B cell (primary cell): ENCODE results near the gene DDI2. TPM values are rescaled to one million over a fixed set of nuclear protein-coding genes. Genes with fewer than 3 reads are reported as not detected.

Experiments
- ATAC-seq: fragments of 200-7000 bp; cut with Tn5 transposase; one replicate; pipeline ENCODE4 v1.10.0; 2021; ENCODE audit warnings: low read depth, mild to moderate bottlenecking, moderate number of reproducible peaks, moderate library complexity
- CTCF ChIA-PET: fragments of 350-600 bp; sonication (Branson Sonifier 250); formaldehyde crosslinking; loops from one replicate; lab custom pipeline; 2021; ENCODE audit warnings: antibody characterized with exemption, inconsistent platforms; lab: Charles Lee
- POLR2A ChIA-PET: fragments of 350-600 bp; sonication (Branson Sonifier 250); formaldehyde crosslinking; loops from one replicate; lab custom pipeline; 2021; ENCODE audit warnings: antibody characterized with exemption; lab: Charles Lee
- DNase-seq: peaks from one replicate; pipeline ENCODE4 v3.0.0; 2013
- H2AFZ ChIP-seq: 2 replicates; pipeline ENCODE4 v1.6.1; 2012; ENCODE audit warnings: mild to moderate bottlenecking, low read depth, low read length; ENCODE audit not compliant: insufficient read depth, poor library complexity, severe bottlenecking
- H3K27ac ChIP-seq, 2 donors: 1 replicate in 1 of 2; 2 replicates in 1 of 2; pipeline ENCODE4 v1.5.1; 2012 to 2013; ENCODE audit warnings: low read length in 2 of 2, mild to moderate bottlenecking in 2 of 2, moderate library complexity in 1 of 2
- H3K27me3 ChIP-seq, 4 experiments: fragments of 200-600 bp in 1 of 4; sonication (generic) in 1 of 4; replicated peaks in 1 of 4; 1 replicate in 2 of 4; 2 replicates in 2 of 4; pipeline versions ENCODE4 v1.6.1 to v1.7.0; 2013 to 2016; ENCODE audit warnings: low read length in 3 of 4, mild to moderate bottlenecking in 2 of 4, mixed read lengths in 1 of 4, moderate library complexity in 1 of 4; ENCODE audit not compliant: insufficient read depth in 4 of 4, control insufficient read depth in 3 of 4; ENCODE audit errors: control extremely low read depth in 1 of 4
- H3K36me3 ChIP-seq, 2 experiments: replicated peaks in 1 of 2; 1 replicate in 1 of 2; 2 replicates in 1 of 2; pipeline versions ENCODE4 v1.6.1 to v1.7.1; 2013; ENCODE audit warnings: low read length in 1 of 2; ENCODE audit not compliant: insufficient read depth in 2 of 2, control insufficient read depth in 1 of 2; ENCODE audit errors: control extremely low read depth in 1 of 2, extremely low read depth in 1 of 2
- H3K4me1 ChIP-seq, 2 donors: fragments of 200-600 bp in 1 of 2; sonication (generic) in 1 of 2; 1 replicate in 1 of 2; 2 replicates in 1 of 2; pipeline versions ENCODE4 v1.5.1 to v1.6.1; 2013 to 2017; ENCODE audit warnings: low read length in 2 of 2; ENCODE audit not compliant: control insufficient read depth in 2 of 2, insufficient read depth in 2 of 2
- H3K4me2 ChIP-seq: replicated peaks from 2 replicates; pipeline ENCODE3; 2012; ENCODE audit warnings: mild to moderate bottlenecking, low read depth, low read length; ENCODE audit not compliant: poor library complexity, severe bottlenecking
- H3K4me3 ChIP-seq, 5 experiments: fragments of 200-600 bp in 1 of 5; sonication (generic) in 1 of 5; 1 replicate in 3 of 5; 2 replicates in 2 of 5; pipeline versions ENCODE4 v1.5.1 to v1.7.0; 2011 to 2016; ENCODE audit warnings: low read length in 4 of 5, mild to moderate bottlenecking in 4 of 5, low read depth in 2 of 5, control low read depth in 1 of 5, moderate library complexity in 1 of 5; ENCODE audit not compliant: insufficient read depth in 1 of 5; ENCODE audit errors: control extremely low read depth in 1 of 5, extremely low read depth in 1 of 5
- H3K79me2 ChIP-seq: fragments of 200-600 bp; sonication (generic); one replicate; pipeline ENCODE4 v1.6.0; 2016; ENCODE audit warnings: low read length; ENCODE audit not compliant: control insufficient read depth, insufficient read depth
- H3K9ac ChIP-seq: fragments of 200-600 bp; sonication (generic); 2 replicates; pipeline ENCODE4 v1.6.1; 2017; ENCODE audit warnings: mild to moderate bottlenecking, low read length, moderate library complexity
- H3K9me3 ChIP-seq, 3 donors: one replicate each; pipeline versions ENCODE4 v1.6.1 to v1.7.1; 2013; ENCODE audit warnings: low read length in 2 of 3; ENCODE audit not compliant: control insufficient read depth in 2 of 3, insufficient read depth in 1 of 3; ENCODE audit errors: control extremely low read depth in 1 of 3
- H4K20me1 ChIP-seq: 2 replicates; pipeline ENCODE4 v1.6.0; 2012; ENCODE audit warnings: mild to moderate bottlenecking, low read length; ENCODE audit not compliant: insufficient read depth, control insufficient read depth, poor library complexity, severe bottlenecking
- H3K27ac Mint-ChIP-seq: one replicate; pipeline ENCODE4 v1.8.0; 2021; ENCODE audit warnings: mixed read lengths
- H3K27me3 Mint-ChIP-seq: one replicate; pipeline ENCODE4 v1.8.0; 2021; ENCODE audit warnings: mixed read lengths
- H3K4me1 Mint-ChIP-seq: one replicate; pipeline ENCODE4 v1.8.0; 2021; ENCODE audit warnings: mixed read lengths
- H3K4me3 Mint-ChIP-seq: one replicate; pipeline ENCODE4 v1.8.0; 2021; ENCODE audit warnings: mixed read lengths
- H3K9me3 Mint-ChIP-seq: one replicate; pipeline ENCODE4 v1.8.0; 2022; ENCODE audit warnings: mixed read lengths; ENCODE audit not compliant: insufficient read depth
- EZH2 ChIP-seq: IDR thresholded peaks from 2 replicates; pipeline ENCODE4 v1.6.1; 2012; ENCODE audit warnings: borderline replicate concordance, low read depth, mild to moderate bottlenecking, moderate library complexity, low read length; ENCODE audit not compliant: insufficient read depth, poor library complexity, severe bottlenecking
- WGBS: methylation state at CpG from one replicate; pipeline ENCODE4 v1.1.5; 2013; ENCODE audit warnings: missing lambda C conversion rate; ENCODE audit not compliant: insufficient coverage; 5-methylcytosine and 5-hydroxymethylcytosine counted together
- intact Hi-C: fragments of 100-400 bp; cut with micrococcal nuclease; formaldehyde crosslinking; loops from one replicate; pipeline ENCODE4 v1.10.0; 2022
- polyA plus RNA-seq: library from polyadenylated mRNA; depleted of rRNA; stranded (reverse); fragments of >200 nt; gene quantifications from 2 replicates; pipeline ENCODE4 v1.2.3, GENCODE V29; 2012
- total RNA-seq, 2 donors: library from RNA; stranded (reverse); fragments of 120-200 nt in 1 of 2; gene quantifications; 1 replicate in 1 of 2; 2 replicates in 1 of 2; pipeline versions ENCODE4 v1.2.3 to v1.2.4, GENCODE V29; 2013 to 2022
- TF ChIP-seq, protein P1 (sequence below): fragments of 200-600 bp; IDR thresholded peaks from one replicate; pipeline ENCODE4 v1.8.0; 2022; ENCODE audit warnings: antibody characterized with exemption, mild to moderate bottlenecking

The DDI2 gene
- total and polyA plus RNA-seq, 2 donors (not counting 1 experiment from before 2014, with no cell fraction given) = 8.5 to 61.0 TPM

DNA sequence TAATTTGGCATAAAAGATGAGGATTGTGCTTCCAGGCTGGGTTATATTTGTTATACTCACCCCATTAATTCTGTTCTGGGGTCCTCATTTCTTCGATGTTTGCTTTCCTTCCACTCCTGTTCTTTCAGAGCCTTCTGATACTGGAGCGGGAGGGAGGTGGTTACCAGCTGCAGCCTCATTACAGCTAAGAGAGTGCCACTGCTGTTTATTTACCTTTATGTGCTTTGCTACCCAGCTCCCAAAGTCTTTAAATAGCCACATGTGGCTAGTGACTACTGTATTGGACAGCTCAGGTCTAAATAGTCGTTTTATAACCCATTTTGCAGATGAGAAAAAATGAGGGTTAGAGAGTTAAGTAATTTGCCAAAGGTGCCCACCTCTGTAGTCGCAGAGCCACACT, 92.0 kb downstream of the DDI2 start:
- TF ChIP-seq, protein P1, sequence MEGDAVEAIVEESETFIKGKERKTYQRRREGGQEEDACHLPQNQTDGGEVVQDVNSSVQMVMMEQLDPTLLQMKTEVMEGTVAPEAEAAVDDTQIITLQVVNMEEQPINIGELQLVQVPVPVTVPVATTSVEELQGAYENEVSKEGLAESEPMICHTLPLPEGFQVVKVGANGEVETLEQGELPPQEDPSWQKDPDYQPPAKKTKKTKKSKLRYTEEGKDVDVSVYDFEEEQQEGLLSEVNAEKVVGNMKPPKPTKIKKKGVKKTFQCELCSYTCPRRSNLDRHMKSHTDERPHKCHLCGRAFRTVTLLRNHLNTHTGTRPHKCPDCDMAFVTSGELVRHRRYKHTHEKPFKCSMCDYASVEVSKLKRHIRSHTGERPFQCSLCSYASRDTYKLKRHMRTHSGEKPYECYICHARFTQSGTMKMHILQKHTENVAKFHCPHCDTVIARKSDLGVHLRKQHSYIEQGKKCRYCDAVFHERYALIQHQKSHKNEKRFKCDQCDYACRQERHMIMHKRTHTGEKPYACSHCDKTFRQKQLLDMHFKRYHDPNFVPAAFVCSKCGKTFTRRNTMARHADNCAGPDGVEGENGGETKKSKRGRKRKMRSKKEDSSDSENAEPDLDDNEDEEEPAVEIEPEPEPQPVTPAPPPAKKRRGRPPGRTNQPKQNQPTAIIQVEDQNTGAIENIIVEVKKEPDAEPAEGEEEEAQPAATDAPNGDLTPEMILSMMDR = no peak
- TF ChIP-seq EZH2 = no peak
- H3K36me3 ChIP-seq = peaks cover 0 to 16% of the 10 kb centered on the region in 2 experiments
- no peaks in the 10 kb centered on the region for H3K27me3 ChIP-seq
- Mint-ChIP-seq H3K9me3 (no peaks in the 10 kb centered on the region), H3K4me1 (peaks cover 23% of the 10 kb centered on the region), H3K27me3 (no peaks in the 10 kb centered on the region), H3K27ac (no peak overlapping the region), H3K4me3 (no peak overlapping the region)
- H3K4me2 ChIP-seq = no peak overlapping the region
- no peak overlapping the region for H3K4me3 ChIP-seq
- no peaks in the 10 kb centered on the region for H3K9me3 ChIP-seq
- peaks cover 91% of the 10 kb centered on the region for H3K79me2 ChIP-seq
- H3K9ac ChIP-seq = no peak overlapping the region
- H3K27ac ChIP-seq = no peak overlapping the region
- no peak overlapping the region for H2AFZ ChIP-seq
- H3K4me1 ChIP-seq = peaks cover 0 to 4% of the 10 kb centered on the region in 2 donors
- whole genome bisulfite sequencing = 100% methylated on average over 3 of the region's 4 CpGs
- H4K20me1 ChIP-seq = peaks cover 77% of the 10 kb centered on the region
- intact Hi-C loops = no loop called here
- ChIA-PET POLR2A (no interaction called here), CTCF (no interaction called here)
- DNase-seq (no peak), ATAC-seq (no peak)

DNA sequence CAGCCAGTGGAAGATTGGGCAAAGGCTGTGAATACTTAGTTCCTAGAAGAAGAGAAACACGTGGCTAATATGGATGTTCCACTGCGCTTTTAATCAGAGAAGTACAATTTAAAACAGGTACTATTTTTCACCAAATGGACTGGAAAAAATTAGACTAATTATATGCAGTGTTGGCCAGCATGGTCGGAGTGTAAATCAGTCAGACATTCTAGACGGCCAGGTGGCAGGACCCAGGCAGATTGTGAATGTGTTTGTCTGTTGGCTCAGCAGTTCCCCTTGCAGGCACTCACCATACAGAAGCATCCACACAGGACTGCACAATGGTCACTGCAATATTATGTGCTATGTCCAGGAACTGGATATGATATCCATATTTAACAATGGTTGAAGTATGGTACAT, 94.9 kb downstream of the DDI2 start:
- DNase-seq (no peak), ATAC-seq (peak; percentile 21)
- H3K27ac Mint-ChIP-seq = peak overlapping the region; percentile 67
- peaks cover 0 to 3% of the 10 kb centered on the region in 2 donors for H3K4me1 ChIP-seq
- no peak for TF ChIP-seq EZH2
- TF ChIP-seq, protein P1 = no peak
- peaks cover 0 to 24% of the 10 kb centered on the region in 2 experiments for H3K36me3 ChIP-seq
- peaks cover 73% of the 10 kb centered on the region for H4K20me1 ChIP-seq
- no peak overlapping the region for H2AFZ ChIP-seq
- no peak overlapping the region for H3K4me2 ChIP-seq
- H3K4me3 ChIP-seq = no peak overlapping the region
- ChIA-PET CTCF (no interaction called here), POLR2A (interaction anchor here (0.7 kb wide), 1 partner anchor 109 kb away, joined by 4 read pairs; no protein-coding TSS in a partner anchor)
- peaks cover 76% of the 10 kb centered on the region for H3K79me2 ChIP-seq
- no peak overlapping the region for H3K27ac ChIP-seq
- WGBS = no CpG with 5 or more reads among the region's 4 CpGs
- no peaks in the 10 kb centered on the region for H3K9me3 Mint-ChIP-seq
- intact Hi-C loops = no loop called here
- no peak overlapping the region for H3K4me3 Mint-ChIP-seq
- H3K4me1 Mint-ChIP-seq = peaks cover 15% of the 10 kb centered on the region
- H3K27me3 Mint-ChIP-seq = no peaks in the 10 kb centered on the region
- H3K27me3 ChIP-seq = no peaks in the 10 kb centered on the region
- H3K9ac ChIP-seq = no peak overlapping the region
- no peaks in the 10 kb centered on the region for H3K9me3 ChIP-seq
